ENCODE data around the gene ROR1. TPM values are rescaled to one million over a fixed set of nuclear protein-coding genes. Genes with fewer than 3 reads are reported as not detected.

The ROR1 gene
- polyA plus RNA-seq, 1 experiment, result 7.1 TPM

GRCh38 chr1:64150266-64150665, 376.4 kb downstream of the ROR1 start:
- ChIA-PET POLR2A (no interaction called here), CTCF (interaction anchor here (0.9 to 1.9 kb wide), 4 partner anchors 13 to 476 kb away, joined by 3 to 7 read pairs (median 6); no protein-coding TSS in a partner anchor)
- TF ChIP-seq CTCF (IDR thresholded peaks at IDR 0.05; ENCODE audit: low read depth, low read length), result no peak
- no peaks in the 10 kb centered on the region for H3K9me3 ChIP-seq (ENCODE audit: control insufficient read depth, insufficient read depth, low read length)
- DNase-seq (ENCODE audit: low read depth, low spot score), result no peak
- H3K4me3 ChIP-seq (ENCODE audit: low read depth, low read length), result no peak overlapping the region
- peaks cover 2% of the 10 kb centered on the region for H3K27me3 ChIP-seq (ENCODE audit: control insufficient read depth, insufficient read depth, low read length)
- H3K27ac ChIP-seq (ENCODE audit: low read depth, low read length), result no peak overlapping the region

- no peak for DNase-seq (ENCODE audit: low read depth, low spot score)
- Histone ChIP-seq H3K4me3 (ENCODE audit: low read depth, low read length) (no peak overlapping the region), H3K27me3 (ENCODE audit: control insufficient read depth, insufficient read depth, low read length) (peaks cover 2% of the 10 kb centered on the region), H3K27ac (ENCODE audit: low read depth, low read length) (no peak overlapping the region), H3K9me3 (ENCODE audit: control insufficient read depth, insufficient read depth, low read length) (no peaks in the 10 kb centered on the region)
- ChIA-PET CTCF (interaction anchor here (1.8 to 1.9 kb wide), 2 partner anchors 13 kb away, joined by 7 read pairs; no protein-coding TSS in a partner anchor), POLR2A (no interaction called here)
- no peak for TF ChIP-seq CTCF (IDR thresholded peaks at IDR 0.05; ENCODE audit: low read depth, low read length)
Measured at GRCh38 chr1:64150729-64151230, 377.0 kb downstream of the ROR1 start.

- ChIA-PET POLR2A (interaction anchor here (0.6 kb wide), 1 partner anchor 27 kb away, joined by 3 read pairs; no protein-coding TSS in a partner anchor), CTCF (interaction anchor here (1.9 kb wide), 1 partner anchor 8 kb away, joined by 7 read pairs; no protein-coding TSS in a partner anchor)
- no peak for DNase-seq (ENCODE audit: low read depth, low spot score)
- peaks cover under 1% of the 10 kb centered on the region for H3K27me3 ChIP-seq (ENCODE audit: control insufficient read depth, insufficient read depth, low read length)
- H3K4me3 ChIP-seq (ENCODE audit: low read depth, low read length), result no peak overlapping the region
- no peak for TF ChIP-seq CTCF (IDR thresholded peaks at IDR 0.05; ENCODE audit: low read depth, low read length)
- no peaks in the 10 kb centered on the region for H3K9me3 ChIP-seq (ENCODE audit: control insufficient read depth, insufficient read depth, low read length)
- no peak overlapping the region for H3K27ac ChIP-seq (ENCODE audit: low read depth, low read length)
Measured at GRCh38 chr1:64155278-64155677, 381.5 kb downstream of the ROR1 start.

- CTCF ChIA-PET, result interaction anchor here (1.1 kb wide), 2 partner anchors 25 to 662 kb away, joined by 3 to 12 read pairs; no protein-coding TSS in a partner anchor
- POLR2A ChIA-PET, result no interaction called here
- H3K27ac ChIP-seq (ENCODE audit: low read depth, low read length), result no peak overlapping the region
Measured at GRCh38 chr1:64161357-64161941, 387.6 kb downstream of the ROR1 start.

More at GRCh38 chr1:64161357-64161941, 387.6 kb downstream of the ROR1 start:
- TF ChIP-seq CTCF (IDR thresholded peaks at IDR 0.05; ENCODE audit: low read depth, low read length), result no peak
- no peak for DNase-seq (ENCODE audit: low read depth, low spot score)
- Histone ChIP-seq H3K4me3 (ENCODE audit: low read depth, low read length) (no peak overlapping the region), H3K27me3 (ENCODE audit: control insufficient read depth, insufficient read depth, low read length) (no peaks in the 10 kb centered on the region), H3K9me3 (ENCODE audit: control insufficient read depth, insufficient read depth, low read length) (no peaks in the 10 kb centered on the region)
